ENCODE data around the gene EIPR1.

Gene EIPR1

DNA sequence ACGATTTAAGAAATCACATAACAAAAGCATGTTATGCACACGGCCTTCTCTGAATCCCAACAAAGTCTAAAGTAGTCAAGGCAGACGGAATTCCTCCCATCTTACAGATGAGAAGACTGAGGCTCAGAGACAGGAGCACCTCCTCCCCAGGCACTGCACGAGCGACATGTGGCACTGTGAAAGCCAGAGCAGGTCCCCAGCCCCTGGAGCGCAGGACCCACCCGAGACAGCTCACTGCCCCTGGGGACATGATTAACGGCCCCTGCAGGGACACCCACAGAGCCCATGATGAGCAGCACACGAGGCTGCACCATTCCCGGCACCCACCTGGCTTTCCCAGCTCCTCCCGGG is 53.6 kb downstream of the EIPR1 start:
- DNase-seq (ENCODE audit: low spot score), result no peak

- DNase-seq (ENCODE audit: low spot score), result no peak
Measured at GRCh38 chr2:3323360-3324035, 54.1 kb downstream of the EIPR1 start.

GRCh38 chr2:3322311-3322970 is 55.2 kb downstream of the EIPR1 start:
- DNase-seq (ENCODE audit: low spot score), result no peak

- DNase-seq (ENCODE audit: low spot score), result no peak
Measured at GRCh38 chr2:3321825-3322224, 55.8 kb downstream of the EIPR1 start.

GRCh38 chr2:3320910-3321605 is 56.6 kb downstream of the EIPR1 start:
- no peak for DNase-seq (ENCODE audit: low spot score)

DNA sequence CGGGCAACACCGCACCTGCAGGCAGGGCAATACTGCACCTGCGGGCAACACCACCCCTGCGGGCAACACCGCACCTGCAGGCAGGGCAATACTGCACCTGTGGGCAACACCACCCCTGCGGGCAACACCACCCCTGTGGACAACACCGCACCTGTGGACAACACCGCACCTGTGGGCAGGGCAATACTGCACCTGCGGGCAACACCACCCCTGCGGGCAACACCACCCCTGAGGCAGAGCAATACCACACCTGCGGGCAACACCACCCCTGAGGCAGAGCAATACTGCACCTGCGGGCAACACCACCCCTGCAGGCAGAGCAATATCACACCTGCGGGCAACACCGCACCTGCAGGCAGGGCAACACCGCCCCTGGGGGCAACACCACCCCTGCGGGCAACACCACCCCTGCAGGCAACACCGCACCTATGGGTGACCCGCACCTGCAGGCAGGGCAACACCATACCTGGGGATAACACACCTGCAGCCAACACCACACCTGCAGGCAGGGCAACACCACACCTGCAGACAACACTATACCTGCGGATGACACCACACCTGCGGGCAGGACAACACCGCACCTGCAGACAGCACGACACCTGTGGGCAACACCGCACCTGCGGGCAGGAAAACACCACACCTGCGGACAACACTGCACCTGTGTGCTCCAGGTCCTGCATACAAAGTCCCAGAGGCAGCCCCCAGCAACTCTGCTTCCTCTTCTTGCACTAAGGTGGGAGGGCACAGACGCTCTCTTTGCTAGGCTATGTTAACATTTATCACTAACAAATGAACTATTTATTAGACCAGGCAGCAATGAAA is 57.7 kb downstream of the EIPR1 start:
- no peak for DNase-seq (ENCODE audit: low spot score)

DNA sequence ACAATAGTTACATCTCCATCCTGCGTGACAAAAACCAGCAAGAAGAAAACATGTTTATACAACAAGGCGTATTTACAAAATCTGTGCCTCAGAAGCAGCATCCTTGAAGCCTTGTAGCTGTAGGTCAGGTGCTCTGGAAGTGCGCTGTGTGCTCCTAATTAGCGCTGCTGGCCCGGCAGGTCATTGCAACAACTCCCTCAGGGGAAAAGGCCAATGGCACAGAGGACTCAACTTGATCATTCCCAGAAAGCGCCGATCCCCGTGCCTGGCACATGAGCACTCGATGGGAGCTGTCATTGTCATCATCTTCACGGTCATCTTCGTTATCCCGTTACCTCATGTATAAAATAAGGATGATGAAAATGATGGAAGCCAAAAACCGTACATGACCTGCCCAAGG is 58.5 kb downstream of the EIPR1 start:
- DNase-seq (ENCODE audit: low spot score), result no peak

GRCh38 chr2:3317871-3318590 is 59.6 kb downstream of the EIPR1 start:
- no peak for DNase-seq (ENCODE audit: low spot score)

GRCh38 chr2:3317277-3317685 is 60.3 kb downstream of the EIPR1 start:
- no peak for DNase-seq (ENCODE audit: low spot score)

- no peak for DNase-seq (ENCODE audit: low spot score)
Measured at GRCh38 chr2:3316456-3317276, 61.0 kb downstream of the EIPR1 start.

DNA sequence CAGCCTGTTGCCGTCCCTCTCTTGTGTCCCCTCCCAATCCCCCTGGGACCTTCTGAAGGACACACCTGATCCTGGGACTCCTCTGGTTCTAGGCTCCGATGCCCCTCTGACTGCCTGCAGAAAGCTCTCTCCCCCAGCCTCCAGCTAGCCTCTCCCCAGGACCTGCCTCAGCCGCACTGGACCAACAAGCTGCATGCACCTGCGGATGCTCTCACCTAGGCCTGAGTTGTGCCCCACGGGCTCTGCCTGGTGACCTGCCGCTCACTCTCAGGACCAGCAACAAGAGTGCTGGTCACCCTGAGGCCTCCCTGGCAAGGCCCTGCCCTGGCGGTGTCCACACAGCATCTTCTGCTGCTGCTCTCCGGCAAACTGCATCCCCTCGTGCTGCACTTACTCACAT is 63.0 kb downstream of the EIPR1 start:
- no peak for DNase-seq (ENCODE audit: low spot score)

- DNase-seq (ENCODE audit: low spot score), result no peak
Measured at GRCh38 chr2:3313781-3314375, 63.7 kb downstream of the EIPR1 start.

DNA sequence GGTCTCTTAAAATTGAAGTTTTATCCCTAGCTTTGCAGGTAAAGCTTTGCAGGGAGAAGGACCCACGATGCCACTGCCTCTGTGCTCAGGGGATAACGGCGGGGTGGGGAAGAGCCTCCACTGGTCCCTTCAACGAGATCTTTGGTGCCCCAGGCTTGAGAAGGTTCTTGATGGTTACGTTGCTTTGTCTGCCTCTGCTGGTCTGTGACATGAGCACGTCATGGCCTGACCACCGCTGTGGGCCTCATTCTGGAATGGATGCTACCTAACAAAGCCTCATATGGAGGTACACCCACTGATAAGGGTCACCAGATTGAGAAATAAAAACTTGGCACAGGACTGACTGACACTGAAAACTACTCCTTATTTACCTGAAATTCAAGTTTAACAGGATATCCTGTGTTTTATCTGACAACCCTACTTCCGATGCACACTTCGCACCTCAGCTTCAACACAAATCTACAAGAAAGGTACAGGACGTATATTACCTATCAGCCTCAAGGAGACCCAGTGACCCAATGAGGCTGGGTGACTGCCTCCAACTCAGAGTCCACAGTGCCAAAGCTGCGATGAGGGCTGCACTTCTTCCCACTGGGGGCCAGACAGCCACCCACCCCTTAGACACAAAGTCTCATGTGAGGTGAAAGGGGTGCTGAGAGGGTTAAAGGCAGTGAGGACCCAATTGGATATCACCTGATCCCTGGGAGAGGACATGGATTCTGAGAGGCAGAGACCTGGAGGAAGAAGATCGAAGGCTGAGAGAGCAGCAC is 64.9 kb downstream of the EIPR1 start:
- DNase-seq (ENCODE audit: low spot score), result no peak

GRCh38 chr2:3311601-3312000 is 66.0 kb downstream of the EIPR1 start:
- no peak for DNase-seq (ENCODE audit: low spot score)

GRCh38 chr2:3309496-3310355 is 67.9 kb downstream of the EIPR1 start:
- DNase-seq (ENCODE audit: low spot score), result no peak

DNA sequence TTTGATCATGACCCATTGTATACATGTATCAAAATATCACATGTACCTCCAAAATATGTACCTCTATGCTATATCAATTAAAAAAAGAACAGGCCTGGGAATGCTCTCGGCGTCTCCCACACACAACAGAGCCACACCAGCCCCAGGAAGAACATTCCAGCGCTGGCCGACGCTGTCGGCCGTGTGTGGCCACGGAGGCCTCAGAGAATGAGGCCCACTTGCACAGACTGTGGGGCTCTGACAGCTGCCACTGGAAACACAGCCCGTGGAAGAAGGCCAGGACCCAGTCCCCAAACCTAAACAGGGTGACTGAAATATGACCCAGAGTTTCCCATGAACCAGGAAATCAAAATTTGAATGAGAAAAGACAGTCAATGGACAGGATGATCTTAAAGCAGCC is 69.7 kb downstream of the EIPR1 start:
- no peak for DNase-seq (ENCODE audit: low spot score)

- no peak for DNase-seq (ENCODE audit: low spot score)
Measured at GRCh38 chr2:3307236-3307635, 70.4 kb downstream of the EIPR1 start.

GRCh38 chr2:3305952-3306351 is 71.7 kb downstream of the EIPR1 start:
- no peak for DNase-seq (ENCODE audit: low spot score)

- no peak for DNase-seq (ENCODE audit: low spot score)
Measured at GRCh38 chr2:3305431-3305830, 72.2 kb downstream of the EIPR1 start.
